ENCODE data around the gene STK25.
"Not testable (repeated sequence)": the region's sequence is repeated elsewhere in the genome, so short reads cannot be mapped to it uniquely, and the experiment has no call there.

The STK25 gene

DNA sequence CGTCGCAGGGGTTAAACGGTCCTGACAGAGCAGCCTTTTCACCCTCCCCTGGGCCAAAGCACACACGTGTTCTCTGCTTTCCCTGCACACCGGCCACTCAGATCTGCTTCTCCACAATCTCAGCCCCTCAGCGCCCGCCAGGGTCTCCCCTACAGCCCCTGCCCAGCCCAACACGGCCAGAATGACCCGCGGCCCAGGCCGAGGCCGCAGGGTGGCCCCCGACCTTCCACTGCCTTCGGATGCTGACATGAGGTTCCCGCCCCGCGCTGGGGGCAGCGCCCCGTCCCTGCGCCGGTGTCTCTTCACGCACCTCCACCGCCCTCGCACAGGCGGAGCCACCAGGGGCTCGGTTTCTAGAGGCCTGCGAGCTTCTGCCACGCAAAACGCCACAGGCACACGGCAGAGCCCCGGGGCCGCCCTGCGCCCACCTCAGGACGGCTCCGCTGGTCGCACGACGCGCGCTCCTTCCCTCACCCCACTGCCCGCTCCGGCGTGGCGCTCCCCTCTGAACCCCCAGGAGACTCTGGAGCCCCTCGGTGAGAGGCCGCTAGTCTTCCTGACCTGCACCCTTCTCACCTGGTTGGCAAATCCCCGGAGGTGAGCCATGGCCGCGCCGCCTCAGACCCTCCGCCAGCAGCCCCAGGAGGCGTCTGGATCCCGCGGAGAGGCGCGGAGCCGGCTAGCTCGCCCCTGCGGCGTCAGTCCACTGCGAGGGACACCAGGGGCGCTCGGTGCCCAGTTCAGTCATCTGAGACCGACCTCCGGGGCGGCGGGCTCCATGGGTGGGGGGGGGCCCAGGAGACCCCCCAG lies 749 bp downstream of the STK25 start:
- no peak for DNase-seq

DNA sequence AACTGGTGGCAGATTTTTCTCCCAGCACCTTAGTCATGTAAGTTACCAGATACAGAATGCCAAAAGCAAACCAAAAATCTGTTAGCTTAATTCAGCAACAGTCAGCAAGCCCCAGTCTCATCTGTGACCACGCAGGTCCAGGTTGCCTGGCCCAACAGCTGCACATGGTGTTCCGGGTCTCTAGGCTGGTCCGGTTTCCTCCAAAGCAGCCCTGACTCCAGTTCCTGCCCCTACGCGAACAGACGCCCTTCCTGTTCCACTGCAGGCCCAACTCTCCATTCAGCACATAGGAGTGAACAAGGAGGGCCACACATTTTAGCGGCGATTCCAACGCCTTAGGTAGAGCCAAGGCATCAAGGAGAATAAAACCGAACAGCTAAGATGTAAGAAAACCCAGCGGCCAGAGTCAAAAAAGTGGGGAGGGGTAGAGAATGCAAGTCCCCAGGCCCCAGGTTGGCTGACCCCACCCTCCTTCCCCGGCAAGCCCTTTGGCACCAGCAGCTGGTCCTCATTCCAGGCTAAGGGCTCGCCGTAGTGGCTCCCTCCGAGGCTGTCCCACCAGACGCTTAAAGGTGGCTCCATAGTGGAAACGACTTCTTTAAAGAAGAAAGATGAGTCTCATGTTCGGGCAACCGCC lies 1.5 kb downstream of the STK25 start:
- DNase-seq: no peak

DNA sequence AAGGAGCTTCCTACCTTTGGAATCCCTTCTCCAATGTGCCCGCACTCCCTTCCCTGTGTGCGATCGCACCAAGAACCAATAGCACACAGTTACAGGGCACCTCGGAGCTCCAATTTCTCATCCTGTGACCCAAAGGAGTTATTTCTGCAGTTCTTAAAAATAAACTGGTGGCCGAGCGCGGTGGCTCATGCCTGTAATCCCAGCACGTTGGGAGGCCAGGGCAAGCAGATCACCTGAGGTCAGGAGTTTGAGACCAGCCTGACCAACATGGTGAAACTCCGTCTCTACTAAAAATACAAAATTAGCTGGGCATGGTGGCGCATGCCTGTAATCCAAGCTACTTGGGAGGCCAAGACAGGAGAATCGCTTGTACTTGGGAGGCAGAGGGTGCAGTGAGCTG lies 2.1 kb downstream of the STK25 start:
- DNase-seq: not testable (repeated sequence)

DNA sequence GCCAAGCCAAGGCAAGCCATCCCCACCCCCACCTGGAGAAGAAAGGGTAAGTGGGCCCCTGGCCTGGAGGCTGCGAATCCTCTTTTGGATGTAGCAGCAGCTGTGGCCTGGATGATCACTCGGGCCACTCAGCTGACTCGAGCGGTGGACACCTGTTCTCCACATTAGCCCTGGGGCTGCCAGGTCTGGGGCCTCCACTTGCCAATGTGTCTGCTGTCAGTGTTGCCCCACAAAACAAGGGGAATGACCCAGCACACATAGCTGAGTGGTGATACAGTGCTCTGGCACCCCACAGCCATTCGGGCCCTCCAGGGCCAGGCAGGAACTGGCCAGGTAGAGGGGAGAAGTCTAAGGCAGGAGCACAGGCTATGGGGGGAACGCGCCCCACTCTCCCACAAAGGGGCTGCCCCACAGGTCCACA lies 2.6 kb downstream of the STK25 start:
- no peak for DNase-seq

DNA sequence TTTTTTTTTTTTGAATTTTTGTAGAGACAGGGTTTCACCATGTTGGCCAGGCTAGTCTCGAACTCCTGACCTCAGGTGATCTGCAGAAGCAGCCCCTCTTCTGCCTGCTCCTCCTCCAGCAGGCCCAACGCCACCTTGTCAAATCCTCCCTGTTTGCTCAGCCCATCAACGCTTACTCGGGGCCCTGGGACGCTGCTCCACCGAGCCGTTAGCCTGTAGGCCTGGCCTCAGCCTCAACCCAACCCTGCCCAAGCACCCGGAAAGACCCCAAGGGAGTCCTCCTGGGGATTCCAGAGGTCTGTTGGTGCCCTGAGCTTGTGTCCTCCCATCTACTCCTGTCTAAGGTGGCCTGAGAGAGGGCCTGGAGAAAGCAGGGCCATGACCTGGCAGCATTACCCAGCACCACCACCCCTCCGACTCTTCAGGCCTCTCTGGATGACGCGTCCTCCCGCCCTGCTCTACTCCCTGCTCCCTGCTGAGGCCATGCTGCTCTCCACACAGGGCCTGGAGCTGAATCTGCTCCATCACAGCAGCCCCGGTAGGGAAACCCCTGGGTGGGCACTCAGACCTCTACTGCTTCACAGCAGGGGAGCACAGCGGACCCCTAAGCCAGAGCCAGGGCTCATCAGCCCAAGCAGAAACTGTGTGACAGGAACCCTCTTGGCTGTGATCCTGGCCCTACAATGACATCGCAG lies 3.2 kb downstream of the STK25 start:
- no peak for DNase-seq

DNA sequence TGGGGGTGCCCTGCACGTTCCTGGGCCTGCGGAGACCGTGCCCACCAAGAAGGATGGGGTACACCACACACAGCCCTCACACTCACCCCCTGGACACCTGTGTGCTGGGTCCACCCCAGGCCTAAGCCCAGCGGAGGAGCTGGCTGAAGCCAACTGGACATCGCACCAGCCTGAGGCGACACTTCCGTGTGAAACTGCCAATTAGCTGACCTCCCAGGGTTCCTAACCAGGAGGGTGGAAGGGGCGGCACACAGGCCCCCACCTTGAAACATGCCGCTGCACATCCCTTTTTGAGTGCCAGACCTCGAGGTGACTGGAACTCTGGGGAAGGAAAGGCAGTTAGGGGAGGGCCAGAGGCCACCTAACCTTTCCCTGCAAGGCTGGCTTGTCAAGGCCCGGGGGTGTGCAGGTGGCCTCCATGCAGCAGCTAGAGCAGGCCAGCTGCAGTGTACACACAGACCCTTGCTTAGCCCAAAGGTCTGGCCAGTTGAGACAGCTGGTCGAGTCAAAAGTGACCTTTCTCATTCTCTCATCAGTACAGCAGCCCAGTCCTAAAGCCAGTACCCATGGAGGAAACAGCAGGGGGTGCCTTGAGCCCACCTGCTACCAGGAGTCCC lies 4.5 kb downstream of the STK25 start:
- DNase-seq: no peak

DNA sequence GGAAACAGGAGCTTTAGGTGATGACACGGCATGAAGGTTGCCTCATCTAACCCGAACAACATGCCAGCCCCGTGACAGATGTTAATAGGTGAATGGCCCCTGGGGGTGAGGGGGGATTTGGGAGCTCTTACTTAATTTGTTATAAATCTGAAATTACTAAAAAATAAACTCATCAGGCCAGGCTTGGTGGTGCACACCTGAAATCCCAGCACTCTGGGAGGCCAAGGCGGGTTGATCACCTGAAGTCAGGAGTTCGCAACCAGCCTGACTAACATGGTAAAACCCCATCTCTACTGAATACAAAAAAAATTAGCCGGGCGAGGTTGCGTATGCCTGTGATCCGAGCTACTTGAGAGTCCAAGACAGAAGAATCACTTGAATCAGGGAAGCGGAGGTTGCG lies 6.1 kb downstream of the STK25 start:
- DNase-seq: no peak

DNA sequence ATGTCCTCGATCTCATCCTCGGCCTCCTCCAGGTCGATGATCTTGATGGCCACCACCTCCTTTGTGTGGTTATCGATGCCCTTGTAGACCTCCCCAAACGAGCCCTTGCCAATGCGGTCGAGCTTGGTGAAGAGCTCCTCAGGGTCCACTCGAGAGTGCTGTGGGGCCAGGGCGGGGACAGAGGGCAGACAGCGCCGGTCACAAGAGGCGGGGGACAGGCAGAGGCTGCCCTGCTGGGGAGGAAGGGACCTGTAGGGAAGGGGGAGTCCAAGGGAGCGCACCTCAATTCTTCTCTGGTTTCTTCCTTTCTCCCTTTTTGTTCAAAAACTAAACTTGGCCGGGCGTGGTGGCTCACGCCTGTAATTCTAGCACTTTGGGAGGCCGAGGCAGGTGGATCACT lies 6.8 kb downstream of the STK25 start:
- no peak for DNase-seq

DNA sequence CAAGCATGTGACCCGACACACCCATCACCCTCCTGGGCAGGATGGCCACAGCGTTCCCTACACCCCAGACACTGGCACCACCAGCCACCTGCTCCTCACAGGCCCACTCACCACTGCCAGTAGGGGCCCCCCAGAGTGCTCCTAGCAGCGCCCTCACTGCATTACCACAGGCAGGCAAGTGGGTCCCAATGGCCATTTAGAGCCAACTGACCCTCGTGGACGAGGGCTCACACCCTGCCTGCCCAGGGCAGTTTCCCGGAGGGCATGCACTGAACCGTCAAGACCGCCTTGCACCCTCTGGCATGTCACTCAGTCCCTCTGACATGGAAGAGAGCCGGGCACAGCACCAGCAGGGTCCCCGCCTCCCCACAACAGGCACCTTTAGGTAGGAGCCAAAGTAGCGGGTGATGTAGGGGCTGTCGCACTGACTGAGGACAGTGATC lies 7.3 kb downstream of the STK25 start:
- no peak for DNase-seq

DNA sequence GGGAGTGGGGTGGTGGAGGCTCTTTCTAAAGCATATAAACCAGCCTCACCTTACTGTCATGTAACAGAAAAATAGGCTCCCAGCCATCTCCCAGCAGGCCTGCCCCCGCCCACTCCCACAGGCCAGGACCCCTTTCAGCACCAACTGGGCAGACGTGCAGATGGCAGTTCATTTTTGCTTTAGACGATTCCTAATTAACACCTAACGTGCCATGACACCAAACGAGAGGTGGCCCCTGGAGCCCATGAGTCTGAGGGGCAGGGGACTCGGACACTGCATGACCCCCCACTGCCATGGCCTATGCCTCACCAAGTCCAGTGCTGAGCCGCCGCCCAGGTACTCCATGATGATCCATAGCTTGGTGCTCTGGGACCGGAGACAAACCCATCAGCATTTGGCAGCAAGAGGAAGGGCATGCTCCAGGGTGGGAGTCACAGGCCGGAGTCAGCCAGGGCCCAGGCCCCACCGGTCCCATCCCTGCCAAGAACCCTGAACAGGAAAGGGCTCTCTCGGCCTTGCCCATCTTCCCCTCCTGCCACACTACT lies 7.9 kb downstream of the STK25 start:
- no peak for DNase-seq

DNA sequence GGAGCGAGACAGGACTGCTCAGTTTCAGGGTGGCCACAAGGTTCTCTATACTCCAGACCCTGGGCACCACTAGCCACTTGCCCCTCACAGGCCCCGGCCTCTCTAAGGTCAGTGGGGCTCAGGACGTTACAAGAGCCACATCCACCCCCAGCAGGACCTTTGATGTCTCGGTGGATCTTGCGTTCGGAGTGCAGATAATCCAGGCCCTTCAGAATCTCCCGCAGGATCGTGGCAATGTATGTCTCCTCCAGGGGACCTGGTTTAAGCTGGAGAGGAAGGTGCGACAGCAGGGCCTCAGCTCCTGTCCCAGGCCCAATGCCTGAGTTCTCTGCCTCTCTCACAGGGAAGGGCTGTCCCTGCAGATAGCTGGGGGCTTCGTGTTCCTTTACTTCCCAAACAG lies 8.4 kb downstream of the STK25 start:
- no peak for DNase-seq

DNA sequence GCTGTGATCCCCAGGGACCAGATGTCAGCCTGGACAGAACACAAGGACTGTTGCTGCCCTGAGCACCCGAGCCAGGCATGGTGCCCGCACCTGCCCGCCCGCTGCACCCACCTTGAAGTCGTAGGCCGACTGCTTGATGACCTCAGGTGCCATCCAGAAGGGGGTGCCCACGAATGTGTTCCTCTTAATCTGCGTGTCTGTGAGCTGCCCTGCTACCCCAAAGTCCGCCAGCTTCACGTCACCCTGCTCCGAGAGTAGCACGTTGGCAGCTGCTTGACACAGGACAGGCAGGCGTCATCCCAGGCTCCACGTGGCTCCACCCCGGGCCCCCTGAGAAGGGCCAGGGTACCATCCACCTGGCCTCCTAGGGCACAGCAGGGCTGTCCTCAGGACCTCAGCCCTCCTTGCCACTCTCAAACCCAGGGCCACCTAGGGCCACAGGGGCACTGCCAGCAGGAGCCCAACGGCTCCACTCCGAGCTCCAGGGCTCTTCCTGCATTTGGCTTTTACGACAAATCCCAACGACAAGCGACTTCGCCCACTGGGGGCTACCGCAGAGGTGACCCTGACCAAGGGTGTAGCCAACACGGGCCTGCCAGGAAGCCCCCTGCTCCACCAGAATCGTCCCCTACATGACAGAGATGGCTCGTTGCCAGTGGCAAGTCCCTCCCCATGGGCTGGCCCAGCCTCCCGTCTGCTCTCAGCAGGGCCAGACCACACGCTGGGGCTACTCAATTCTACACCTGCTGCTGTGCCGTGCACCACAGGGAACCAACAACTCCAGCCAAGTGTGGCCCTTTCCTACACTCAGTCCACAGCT lies 9.0 kb downstream of the STK25 start:
- DNase-seq: no peak

DNA sequence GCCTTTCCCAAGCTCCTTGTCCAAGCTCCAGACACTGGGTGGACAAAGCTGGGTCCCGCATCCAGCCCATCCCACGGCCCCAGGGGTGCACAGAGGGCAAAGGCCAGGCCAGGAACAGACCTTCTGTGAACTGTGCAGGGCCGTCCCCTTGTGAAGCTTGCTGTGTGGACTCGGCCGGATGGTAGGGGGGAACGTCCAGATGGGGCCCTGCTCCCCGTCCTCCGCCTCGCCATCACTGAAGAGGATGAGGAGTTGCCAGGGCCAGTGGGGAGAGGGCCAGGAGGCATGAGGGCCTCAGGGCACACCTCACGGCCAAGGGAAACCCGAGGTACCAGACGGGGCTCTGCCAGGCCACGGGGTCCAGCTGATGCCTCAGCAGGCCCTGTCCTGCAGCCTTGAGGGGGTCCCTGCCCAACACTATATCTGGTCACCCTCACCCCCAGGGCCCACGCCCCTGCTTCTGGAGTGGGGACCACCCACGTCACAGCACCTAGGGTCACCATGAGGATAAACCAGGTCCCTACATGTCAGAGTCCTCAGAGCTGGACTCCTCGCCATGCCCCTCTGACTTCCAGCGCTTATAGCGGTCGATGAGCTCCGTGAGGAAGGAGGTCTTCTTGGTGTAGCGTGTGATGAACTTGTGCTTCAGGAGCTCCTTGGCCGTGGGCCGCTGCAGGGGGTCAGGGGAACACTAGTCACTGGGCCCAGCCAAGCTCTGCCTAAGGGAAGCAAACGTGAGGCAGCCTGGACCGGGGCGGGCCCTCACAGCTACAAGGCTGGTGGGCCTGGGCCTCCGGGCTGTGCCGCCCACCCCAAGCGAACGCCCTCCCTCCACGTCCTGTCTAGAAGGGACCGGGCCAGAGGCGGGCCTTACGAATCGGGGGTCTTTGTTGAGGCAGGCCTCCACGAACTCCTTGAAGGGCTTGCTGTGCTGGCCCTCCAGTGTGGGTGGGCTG lies 10.0 kb downstream of the STK25 start:
- DNase-seq: no peak

DNA sequence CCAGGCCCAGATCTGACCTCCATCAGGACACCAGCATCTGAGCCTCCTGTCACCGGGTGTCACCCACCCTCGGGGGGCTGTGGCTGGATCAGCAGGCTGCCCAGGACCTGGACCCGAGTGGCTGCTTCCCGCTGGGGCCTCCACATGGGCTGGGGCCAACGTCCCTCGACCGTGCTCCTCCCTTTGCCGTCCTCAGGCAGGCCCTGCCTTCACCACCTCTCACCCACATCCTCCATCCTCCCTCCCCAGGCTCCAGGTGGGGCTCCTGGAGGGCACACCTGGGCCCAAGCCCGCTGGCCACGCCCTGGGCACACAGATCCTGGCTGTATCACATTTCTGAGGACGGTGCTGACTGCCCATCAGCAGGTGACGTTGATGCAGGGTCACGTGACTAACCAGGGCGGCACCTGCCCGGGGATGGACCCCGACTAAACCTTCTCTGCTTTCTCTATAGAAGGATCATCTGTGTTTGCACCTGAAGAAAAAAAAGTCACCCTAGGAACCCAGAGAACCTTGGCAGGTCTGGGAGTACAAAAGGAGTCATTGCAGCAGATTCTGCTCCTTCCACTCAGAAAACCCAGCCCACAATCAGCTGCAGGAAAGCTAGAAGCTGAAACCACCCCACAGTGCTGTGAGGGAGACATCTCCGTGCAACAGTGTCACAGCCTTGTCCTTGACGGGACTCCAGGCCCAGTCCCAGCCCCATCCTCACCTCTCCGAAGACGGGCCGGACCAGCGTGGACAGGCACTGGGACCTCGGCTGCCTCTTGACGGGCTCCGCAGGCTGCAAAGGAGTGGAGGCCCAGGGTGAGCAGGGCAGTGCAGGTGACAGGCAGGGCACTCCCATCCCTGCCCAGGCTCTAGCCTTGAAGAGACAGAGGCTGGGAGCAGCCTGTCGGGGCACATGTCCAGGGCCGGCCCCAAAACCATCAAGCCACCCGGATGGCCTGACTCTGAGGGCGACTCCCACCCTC lies 11.2 kb downstream of the STK25 start:
- DNase-seq: no peak

DNA sequence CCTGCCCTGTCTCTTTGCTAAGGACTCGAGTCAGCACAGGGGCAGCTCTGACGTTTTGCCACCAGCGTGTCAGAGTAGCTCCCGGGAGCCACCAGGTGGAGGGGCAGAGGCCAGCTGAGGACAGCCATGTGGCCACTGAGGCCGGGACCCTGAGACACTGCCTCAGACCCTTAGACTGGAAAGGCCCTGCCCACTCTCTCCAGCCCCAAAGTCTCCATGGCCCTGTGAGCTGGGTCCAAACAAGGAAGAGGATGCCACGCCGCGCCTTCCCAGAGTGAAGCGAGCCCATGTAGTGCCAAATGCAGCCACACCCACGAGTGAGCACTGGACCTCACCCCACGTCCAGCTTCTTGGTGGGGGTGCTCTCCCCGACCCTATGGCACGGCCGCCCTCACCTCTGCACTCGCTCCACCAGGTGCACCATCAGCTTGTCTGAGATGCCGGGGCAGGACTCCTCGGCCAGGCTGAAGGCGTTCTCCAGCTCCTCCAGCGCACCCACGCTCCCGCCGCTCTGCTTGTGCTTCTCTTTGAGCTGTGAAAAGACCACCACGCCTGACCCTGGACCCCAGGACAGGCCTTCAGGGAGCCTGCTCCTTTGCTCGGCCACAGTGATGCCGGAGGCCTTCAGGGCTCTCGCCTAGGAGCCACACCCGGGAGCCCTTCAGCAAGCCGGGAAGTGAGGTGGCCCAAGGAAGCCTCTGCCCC lies 12.2 kb downstream of the STK25 start:
- no peak for DNase-seq

DNA sequence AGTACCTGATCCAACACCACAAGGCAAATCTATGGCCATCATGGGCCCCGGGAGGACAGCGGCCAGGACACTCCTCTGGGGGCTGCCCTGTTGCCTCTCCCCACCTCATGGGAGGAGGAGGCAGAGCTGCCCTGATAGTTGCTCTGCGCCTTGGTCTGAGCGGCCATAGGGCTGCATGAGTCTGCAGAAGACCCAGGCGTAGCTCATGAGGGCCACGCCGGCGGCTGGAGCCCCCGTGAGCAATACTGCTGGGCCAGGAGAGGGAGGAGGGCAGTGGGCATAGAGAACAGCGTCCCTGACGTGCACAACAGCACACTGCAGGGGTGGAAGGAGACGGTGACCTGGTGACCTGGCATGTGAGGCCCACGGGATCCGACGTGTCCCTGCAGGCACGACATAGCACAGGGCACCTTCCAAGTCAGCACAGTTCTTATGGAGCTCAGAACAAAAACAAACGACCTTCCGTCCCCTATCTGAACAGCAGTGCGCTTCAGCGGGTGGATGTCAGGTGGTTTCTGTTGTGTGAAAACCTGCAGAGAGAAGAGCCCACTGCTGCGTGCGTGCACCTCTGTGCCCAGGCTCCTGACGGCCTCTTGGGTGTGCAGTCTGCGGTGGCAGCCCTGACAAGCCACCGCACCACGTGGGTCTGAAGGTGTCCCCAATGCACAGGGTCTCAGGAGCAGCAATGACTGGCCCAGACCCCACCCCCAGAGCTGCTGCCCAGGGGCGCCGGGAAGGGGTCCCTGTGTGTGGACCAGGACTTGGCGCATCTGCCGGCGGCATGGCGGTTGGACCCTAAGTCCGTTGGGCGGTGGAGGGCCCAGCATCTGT lies 13.0 kb downstream of the STK25 start:
- no peak for DNase-seq

DNA sequence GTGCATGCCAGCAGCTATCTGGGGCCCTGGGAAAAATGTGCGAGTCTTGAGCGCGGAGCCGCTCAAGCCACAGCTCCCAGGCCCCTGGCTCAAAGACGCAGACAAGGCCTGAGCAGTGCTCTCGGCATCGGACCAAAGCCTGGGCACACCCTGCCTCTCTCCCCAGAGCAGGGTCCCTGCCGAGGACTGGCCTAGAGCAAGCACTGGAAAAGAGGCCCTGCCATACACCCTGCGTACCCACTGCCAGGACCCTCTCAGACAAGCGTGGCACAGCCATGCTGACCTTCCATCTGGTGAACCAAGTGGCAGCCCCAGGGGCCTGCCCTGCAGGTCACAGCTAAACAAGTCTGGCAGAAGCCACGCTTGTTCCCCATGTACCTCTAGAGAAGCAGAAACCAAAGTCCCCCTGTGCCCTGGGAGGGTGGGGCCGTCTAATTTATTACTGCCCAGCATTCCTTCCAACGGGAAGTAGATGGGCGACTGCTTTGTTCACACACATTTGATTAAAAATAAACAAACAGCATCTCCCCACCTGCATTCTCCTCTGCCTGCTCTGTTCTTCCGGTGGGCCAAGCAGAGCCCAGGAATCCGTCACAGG lies 14.0 kb downstream of the STK25 start:
- no peak for DNase-seq

DNA sequence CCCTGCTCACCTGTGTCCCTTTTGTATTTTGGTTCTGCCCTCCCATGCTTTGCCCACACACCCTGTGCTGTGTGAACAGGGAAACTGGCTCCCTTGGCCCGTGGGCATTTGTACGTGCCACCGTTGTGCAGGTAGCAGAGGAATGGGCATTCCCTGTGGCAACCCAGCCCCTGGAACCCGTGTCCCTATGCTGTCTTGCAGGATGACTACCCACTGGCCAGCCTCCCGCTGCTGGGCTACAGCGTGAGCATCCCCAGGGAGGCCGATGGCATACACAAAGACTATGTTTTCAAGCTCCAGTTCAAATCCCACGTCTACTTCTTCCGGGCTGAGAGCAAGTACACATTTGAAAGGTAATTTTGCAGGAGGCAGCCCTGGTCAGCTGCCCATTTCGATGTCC lies 15.3 kb downstream of the STK25 start:
- no peak for DNase-seq
